ENCODE data around the gene CLTRN. TPM values are rescaled to one million over a fixed set of nuclear protein-coding genes. Genes with fewer than 3 reads are reported as not detected.

CLTRN gene
- total and polyA plus RNA-seq, 2 of the 13 experiments (the other 11 are each of a cell fraction or from before 2014, with no cell fraction given) = 0.37 to 0.53 TPM

DNA sequence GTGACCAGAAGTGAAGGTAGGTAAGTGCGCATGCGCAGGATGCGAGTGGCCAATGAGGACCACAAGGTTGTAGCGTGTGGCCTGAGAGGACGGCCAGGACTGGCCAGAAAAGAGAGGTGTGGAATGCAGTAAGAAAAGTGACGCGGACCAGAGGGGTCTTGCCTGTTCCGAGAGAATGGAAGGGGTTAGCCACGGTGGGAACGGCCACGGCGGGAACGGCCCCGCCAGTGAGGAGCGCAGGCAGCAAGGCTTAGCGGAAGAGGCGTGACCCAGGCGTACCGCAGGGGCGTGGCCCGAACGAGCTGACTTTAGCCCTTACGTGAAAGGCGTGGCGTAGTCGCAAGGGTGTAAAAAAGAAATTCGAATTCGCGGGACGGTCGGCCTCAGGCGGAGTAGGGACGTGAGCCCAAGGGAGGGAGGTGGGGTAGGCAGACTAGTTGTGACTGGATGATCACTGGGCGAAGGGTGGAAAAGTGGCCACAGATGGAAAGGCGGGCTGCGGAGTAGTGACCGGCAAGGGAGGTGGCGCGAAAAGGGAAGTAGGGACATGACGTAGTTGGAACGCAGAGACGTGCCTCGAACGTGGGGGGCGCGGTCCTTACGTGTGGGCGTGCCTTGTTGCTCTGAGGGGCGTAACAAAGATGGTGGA is 10.4 kb upstream of the CLTRN start (continued):
- TF ChIP-seq, protein P1, sequence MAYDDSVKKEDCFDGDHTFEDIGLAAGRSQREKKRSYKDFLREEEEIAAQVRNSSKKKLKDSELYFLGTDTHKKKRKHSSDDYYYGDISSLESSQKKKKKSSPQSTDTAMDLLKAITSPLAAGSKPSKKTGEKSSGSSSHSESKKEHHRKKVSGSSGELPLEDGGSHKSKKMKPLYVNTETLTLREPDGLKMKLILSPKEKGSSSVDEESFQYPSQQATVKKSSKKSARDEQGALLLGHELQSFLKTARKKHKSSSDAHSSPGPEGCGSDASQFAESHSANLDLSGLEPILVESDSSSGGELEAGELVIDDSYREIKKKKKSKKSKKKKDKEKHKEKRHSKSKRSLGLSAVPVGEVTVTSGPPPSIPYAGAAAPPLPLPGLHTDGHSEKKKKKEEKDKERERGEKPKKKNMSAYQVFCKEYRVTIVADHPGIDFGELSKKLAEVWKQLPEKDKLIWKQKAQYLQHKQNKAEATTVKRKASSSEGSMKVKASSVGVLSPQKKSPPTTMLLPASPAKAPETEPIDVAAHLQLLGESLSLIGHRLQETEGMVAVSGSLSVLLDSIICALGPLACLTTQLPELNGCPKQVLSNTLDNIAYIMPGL (CRISPR knock-in tag; IDR thresholded peaks at IDR 0.05; ENCODE audit: borderline replicate concordance in 1 of 2, low read depth in 1 of 2) = peak in 1 of 2 experiments; percentile 70; a peak in 2 of 4 replicates
- TF ChIP-seq, protein P2, sequence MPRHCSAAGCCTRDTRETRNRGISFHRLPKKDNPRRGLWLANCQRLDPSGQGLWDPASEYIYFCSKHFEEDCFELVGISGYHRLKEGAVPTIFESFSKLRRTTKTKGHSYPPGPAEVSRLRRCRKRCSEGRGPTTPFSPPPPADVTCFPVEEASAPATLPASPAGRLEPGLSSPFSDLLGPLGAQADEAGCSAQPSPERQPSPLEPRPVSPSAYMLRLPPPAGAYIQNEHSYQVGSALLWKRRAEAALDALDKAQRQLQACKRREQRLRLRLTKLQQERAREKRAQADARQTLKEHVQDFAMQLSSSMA (CRISPR knock-in tag; IDR thresholded peaks at IDR 0.05) = no peak
- TF ChIP-seq, protein P3, sequence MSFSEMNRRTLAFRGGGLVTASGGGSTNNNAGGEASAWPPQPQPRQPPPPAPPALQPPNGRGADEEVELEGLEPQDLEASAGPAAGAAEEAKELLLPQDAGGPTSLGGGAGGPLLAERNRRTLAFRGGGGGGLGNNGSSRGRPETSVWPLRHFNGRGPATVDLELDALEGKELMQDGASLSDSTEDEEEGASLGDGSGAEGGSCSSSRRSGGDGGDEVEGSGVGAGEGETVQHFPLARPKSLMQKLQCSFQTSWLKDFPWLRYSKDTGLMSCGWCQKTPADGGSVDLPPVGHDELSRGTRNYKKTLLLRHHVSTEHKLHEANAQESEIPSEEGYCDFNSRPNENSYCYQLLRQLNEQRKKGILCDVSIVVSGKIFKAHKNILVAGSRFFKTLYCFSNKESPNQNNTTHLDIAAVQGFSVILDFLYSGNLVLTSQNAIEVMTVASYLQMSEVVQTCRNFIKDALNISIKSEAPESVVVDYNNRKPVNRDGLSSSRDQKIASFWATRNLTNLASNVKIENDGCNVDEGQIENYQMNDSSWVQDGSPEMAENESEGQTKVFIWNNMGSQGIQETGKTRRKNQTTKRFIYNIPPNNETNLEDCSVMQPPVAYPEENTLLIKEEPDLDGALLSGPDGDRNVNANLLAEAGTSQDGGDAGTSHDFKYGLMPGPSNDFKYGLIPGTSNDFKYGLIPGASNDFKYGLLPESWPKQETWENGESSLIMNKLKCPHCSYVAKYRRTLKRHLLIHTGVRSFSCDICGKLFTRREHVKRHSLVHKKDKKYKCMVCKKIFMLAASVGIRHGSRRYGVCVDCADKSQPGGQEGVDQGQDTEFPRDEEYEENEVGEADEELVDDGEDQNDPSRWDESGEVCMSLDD (CRISPR knock-in tag; IDR thresholded peaks at IDR 0.05; ENCODE audit: borderline replicate concordance) = no peak
- no peak for TF ChIP-seq SOX5 (CRISPR knock-in tag; IDR thresholded peaks at IDR 0.05; ENCODE audit: borderline replicate concordance)
- TF ChIP-seq RFXAP (CRISPR knock-in tag; IDR thresholded peaks at IDR 0.05; ENCODE audit: borderline replicate concordance) = peak; percentile 62; the same call in 1 of the 2 replicates
- TF ChIP-seq, protein P4, sequence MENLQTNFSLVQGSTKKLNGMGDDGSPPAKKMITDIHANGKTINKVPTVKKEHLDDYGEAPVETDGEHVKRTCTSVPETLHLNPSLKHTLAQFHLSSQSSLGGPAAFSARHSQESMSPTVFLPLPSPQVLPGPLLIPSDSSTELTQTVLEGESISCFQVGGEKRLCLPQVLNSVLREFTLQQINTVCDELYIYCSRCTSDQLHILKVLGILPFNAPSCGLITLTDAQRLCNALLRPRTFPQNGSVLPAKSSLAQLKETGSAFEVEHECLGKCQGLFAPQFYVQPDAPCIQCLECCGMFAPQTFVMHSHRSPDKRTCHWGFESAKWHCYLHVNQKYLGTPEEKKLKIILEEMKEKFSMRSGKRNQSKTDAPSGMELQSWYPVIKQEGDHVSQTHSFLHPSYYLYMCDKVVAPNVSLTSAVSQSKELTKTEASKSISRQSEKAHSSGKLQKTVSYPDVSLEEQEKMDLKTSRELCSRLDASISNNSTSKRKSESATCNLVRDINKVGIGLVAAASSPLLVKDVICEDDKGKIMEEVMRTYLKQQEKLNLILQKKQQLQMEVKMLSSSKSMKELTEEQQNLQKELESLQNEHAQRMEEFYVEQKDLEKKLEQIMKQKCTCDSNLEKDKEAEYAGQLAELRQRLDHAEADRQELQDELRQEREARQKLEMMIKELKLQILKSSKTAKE (CRISPR knock-in tag; IDR thresholded peaks at IDR 0.05; ENCODE audit: borderline replicate concordance) = no peak

All from HepG2 (cell line).